Endodermal cell (in vitro differentiated cells): Measurements from ENCODE around the gene TIAL1. TPM values are rescaled to one million over a fixed set of nuclear protein-coding genes. Genes with fewer than 3 reads are reported as not detected.
"Not testable (repeated sequence)": the region's sequence is repeated elsewhere in the genome, so short reads cannot be mapped to it uniquely, and the experiment has no call there.

ENCODE experiments used
- DNase-seq: peaks from one replicate; pipeline ENCODE4 v3.0.0-alpha.2; 2017
- H3K27ac ChIP-seq: 2 replicates; pipeline ENCODE4 v1.5.1; 2013; ENCODE audit warnings: mild to moderate bottlenecking, low read depth, low read length, moderate library complexity
- H3K27me3 ChIP-seq: 2 replicates; pipeline ENCODE4 v1.6.1; 2013; ENCODE audit warnings: mild to moderate bottlenecking, low read length, moderate library complexity; ENCODE audit not compliant: insufficient read depth, control insufficient read depth, poor library complexity, severe bottlenecking
- H3K36me3 ChIP-seq: 2 replicates; pipeline ENCODE4 v1.7.0; 2013; ENCODE audit warnings: mild to moderate bottlenecking, low read length, moderate library complexity; ENCODE audit not compliant: control insufficient read depth, insufficient read depth
- H3K4me1 ChIP-seq: one replicate; pipeline ENCODE4 v1.7.0; 2013; ENCODE audit warnings: low read length; ENCODE audit not compliant: control insufficient read depth, insufficient read depth
- H3K4me3 ChIP-seq: 2 replicates; pipeline ENCODE4 v1.5.1; 2013; ENCODE audit warnings: mild to moderate bottlenecking, low read length, moderate library complexity
- H3K9ac ChIP-seq: 2 replicates; pipeline ENCODE4 v1.6.1; 2013; ENCODE audit warnings: mild to moderate bottlenecking, low read length, moderate library complexity; ENCODE audit not compliant: poor library complexity, severe bottlenecking; ENCODE audit errors: extremely low read depth
- H3K9me3 ChIP-seq: 2 replicates; pipeline ENCODE4 v1.6.1; 2013; ENCODE audit warnings: mild to moderate bottlenecking, low read length, moderate library complexity; ENCODE audit not compliant: control insufficient read depth
- H3K27ac Mint-ChIP-seq: 2 replicates; pipeline ENCODE4 v1.8.0; 2020; ENCODE audit warnings: mixed read lengths
- H3K27me3 Mint-ChIP-seq: 2 replicates; pipeline ENCODE4 v1.8.0; 2021; ENCODE audit warnings: mild to moderate bottlenecking, mixed read lengths; ENCODE audit not compliant: insufficient read depth
- H3K36me3 Mint-ChIP-seq: 2 replicates; pipeline ENCODE4 v1.8.0; 2020; ENCODE audit warnings: low read depth, mixed read lengths
- H3K4me1 Mint-ChIP-seq: 2 replicates; pipeline ENCODE4 v1.8.0; 2020; ENCODE audit warnings: mixed read lengths
- H3K4me3 Mint-ChIP-seq: 2 replicates; pipeline ENCODE4 v1.8.0; 2020; ENCODE audit warnings: mild to moderate bottlenecking, moderate library complexity, mixed read lengths
- H3K9me3 Mint-ChIP-seq: 2 replicates; pipeline ENCODE4 v1.8.0; 2020; ENCODE audit warnings: mild to moderate bottlenecking, mixed read lengths
- WGBS, 2 experiments: methylation state at CpG; one replicate each; pipeline versions ENCODE4 v1.1.5 to v1.1.7; 2013; ENCODE audit warnings: missing lambda C conversion rate in 2 of 2, mixed read lengths in 1 of 2; ENCODE audit not compliant: insufficient coverage in 1 of 2, insufficient read length in 1 of 2; 5-methylcytosine and 5-hydroxymethylcytosine counted together
- total RNA-seq, 2 donors: library from RNA; stranded (reverse); fragmentation: NEBNext Ultra II Directional in 1 of 2; extraction: Animal tissue kit (Norgen Biotek cat#: 25700) in 1 of 2; gene quantifications; 2 replicates in 1 of 2; 3 replicates in 1 of 2; pipeline ENCODE4 v1.2.1, GENCODE V29; 2021
- TF ChIP-seq, protein P1 (sequence below): fragments of 200-600 bp; sonication (generic); conservative IDR thresholded peaks from 2 replicates; pipeline ENCODE4 v1.5.0; 2021; ENCODE audit warnings: antibody characterized with exemption, mild to moderate bottlenecking

The TIAL1 gene
- total RNA-seq, 2 donors from 2014 or later = 156 to 176 TPM

DNA sequence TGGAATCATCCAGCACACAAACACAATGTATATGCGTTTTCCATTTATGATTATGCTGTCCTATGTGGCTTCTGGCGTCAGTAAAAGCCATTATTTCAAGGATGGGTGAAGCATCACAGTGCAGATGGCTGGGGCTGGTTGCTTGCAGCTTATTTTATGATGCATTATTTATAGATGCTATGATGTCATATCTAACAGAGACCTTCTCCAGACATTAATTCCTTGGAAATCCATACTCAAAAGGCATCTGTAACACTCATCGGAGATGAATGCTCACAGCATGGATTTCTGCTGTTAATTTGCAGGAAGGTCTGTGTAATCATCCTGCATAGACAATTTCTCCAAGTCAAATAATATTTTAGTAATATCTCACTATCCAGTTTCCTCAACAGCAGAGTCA lies 61.5 kb downstream of the TIAL1 start:
- TF ChIP-seq, protein P1, sequence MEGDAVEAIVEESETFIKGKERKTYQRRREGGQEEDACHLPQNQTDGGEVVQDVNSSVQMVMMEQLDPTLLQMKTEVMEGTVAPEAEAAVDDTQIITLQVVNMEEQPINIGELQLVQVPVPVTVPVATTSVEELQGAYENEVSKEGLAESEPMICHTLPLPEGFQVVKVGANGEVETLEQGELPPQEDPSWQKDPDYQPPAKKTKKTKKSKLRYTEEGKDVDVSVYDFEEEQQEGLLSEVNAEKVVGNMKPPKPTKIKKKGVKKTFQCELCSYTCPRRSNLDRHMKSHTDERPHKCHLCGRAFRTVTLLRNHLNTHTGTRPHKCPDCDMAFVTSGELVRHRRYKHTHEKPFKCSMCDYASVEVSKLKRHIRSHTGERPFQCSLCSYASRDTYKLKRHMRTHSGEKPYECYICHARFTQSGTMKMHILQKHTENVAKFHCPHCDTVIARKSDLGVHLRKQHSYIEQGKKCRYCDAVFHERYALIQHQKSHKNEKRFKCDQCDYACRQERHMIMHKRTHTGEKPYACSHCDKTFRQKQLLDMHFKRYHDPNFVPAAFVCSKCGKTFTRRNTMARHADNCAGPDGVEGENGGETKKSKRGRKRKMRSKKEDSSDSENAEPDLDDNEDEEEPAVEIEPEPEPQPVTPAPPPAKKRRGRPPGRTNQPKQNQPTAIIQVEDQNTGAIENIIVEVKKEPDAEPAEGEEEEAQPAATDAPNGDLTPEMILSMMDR = no peak
- Mint-ChIP-seq H3K4me1 (peaks cover 12% of the 10 kb centered on the region), H3K36me3 (no peaks in the 10 kb centered on the region), H3K9me3 (no peaks in the 10 kb centered on the region), H3K4me3 (no peak overlapping the region), H3K27me3 (peaks cover 28% of the 10 kb centered on the region), H3K27ac (no peak overlapping the region)
- Histone ChIP-seq H3K36me3 (no peaks in the 10 kb centered on the region), H3K27ac (no peak overlapping the region), H3K4me1 (peaks cover 4% of the 10 kb centered on the region), H3K27me3 (peaks cover 18% of the 10 kb centered on the region), H3K4me3 (no peak overlapping the region), H3K9ac (no peak overlapping the region), H3K9me3 (no peaks in the 10 kb centered on the region)
- DNase-seq = no peak
- WGBS, 2 experiments = 95 to 97% methylated on average over 3 of the region's 3 CpGs

DNA sequence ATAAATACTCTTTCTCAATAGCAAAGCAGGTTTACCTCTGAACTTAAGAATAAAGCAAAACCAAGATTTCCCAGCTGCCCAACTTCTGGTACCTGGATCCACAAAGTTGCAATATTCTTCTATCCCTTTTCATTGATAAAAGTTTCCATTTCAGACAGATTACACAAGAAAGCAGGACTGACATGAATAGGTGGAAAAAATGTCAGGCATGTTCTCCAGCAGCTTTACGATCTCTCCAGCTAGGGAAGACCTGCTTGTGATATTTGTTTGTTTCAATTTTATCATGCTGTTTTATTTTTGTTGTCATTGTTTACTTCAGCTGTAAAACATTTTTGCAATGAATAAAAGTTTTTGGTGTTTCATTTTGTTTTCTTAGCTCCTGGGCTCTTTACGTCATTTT lies 63.3 kb downstream of the TIAL1 start:
- TF ChIP-seq, protein P1 = no peak
- 90 to 95% methylated on average over 2 of the region's 2 CpGs for WGBS, 2 experiments
- peaks cover 1% of the 10 kb centered on the region for H3K4me1 ChIP-seq
- H3K9ac ChIP-seq = no peak overlapping the region
- H3K27ac ChIP-seq = no peak overlapping the region
- Mint-ChIP-seq H3K4me3 (no peak overlapping the region), H3K36me3 (no peaks in the 10 kb centered on the region), H3K27me3 (peaks cover 11% of the 10 kb centered on the region), H3K4me1 (peaks cover 9% of the 10 kb centered on the region), H3K27ac (no peak overlapping the region), H3K9me3 (no peaks in the 10 kb centered on the region)
- no peaks in the 10 kb centered on the region for H3K9me3 ChIP-seq
- no peaks in the 10 kb centered on the region for H3K36me3 ChIP-seq
- no peak for DNase-seq
- H3K4me3 ChIP-seq = no peak overlapping the region
- H3K27me3 ChIP-seq = no peaks in the 10 kb centered on the region

DNA sequence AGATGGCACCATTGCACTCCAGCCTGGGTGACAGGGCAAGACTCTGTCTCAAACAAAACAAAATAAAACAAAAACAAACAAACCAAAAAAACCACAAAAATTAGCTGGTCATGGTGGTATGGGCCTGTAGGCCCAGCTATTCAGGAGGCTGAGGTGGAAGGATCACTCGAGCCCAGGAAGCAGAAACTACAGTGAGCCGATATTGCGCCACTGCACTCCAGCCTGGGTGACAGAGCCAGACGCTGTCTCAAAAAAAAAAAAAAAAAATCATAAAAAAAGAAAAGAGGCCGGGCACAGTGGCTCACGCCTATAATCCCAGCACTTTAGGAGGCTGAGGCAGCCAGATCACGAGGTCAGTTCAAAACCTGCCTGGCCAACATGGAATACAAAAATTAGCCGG lies 64.0 kb downstream of the TIAL1 start:
- not testable (repeated sequence) for DNase-seq, H3K27ac ChIP-seq, H3K9me3 ChIP-seq, H3K27ac Mint-ChIP-seq, H3K27me3 ChIP-seq, H3K27me3 Mint-ChIP-seq, H3K4me3 ChIP-seq, H3K9ac ChIP-seq, H3K4me1 ChIP-seq, H3K4me1 Mint-ChIP-seq, H3K9me3 Mint-ChIP-seq, H3K36me3 ChIP-seq, H3K36me3 Mint-ChIP-seq, H3K4me3 Mint-ChIP-seq
- WGBS, 2 experiments = 92 to 94% methylated on average over 7 to 8 of the region's 8 CpGs

DNA sequence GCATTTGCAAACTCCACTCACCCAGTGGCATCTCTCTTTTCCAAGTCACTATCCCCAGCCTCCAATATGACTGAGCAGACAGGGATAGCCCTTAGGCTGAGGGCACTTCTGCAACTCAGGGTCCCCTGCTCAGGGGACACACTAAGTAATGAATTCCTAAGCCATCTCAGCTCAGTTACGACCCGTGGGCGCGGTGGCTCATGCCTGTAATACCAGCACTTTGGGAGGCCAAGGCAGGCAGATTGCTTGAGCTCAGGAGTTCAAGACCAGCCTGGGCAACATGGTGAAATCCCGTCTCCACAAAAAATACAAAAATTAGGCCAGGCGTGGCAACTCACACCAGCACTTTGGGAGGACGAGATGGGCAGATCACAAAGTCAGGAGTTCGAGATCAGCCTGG lies 64.5 kb downstream of the TIAL1 start:
- not testable (repeated sequence) for H3K27me3 Mint-ChIP-seq, H3K4me3 ChIP-seq, H3K4me3 Mint-ChIP-seq, H3K27ac Mint-ChIP-seq, H3K9me3 Mint-ChIP-seq, H3K36me3 ChIP-seq, H3K36me3 Mint-ChIP-seq, H3K27ac ChIP-seq, H3K27me3 ChIP-seq, H3K4me1 ChIP-seq, H3K9me3 ChIP-seq, H3K4me1 Mint-ChIP-seq, H3K9ac ChIP-seq, DNase-seq
- 93% methylated on average over 8 of the region's 8 CpGs for WGBS, 2 experiments
